GM18951 (cell line): ENCODE results near the gene SLC44A5.

ENCODE experiments used
- POLR2A ChIP-seq: IDR thresholded peaks from 4 replicates; pipeline ENCODE4 v1.6.1; 2011; ENCODE audit warnings: mild to moderate bottlenecking; ENCODE audit not compliant: insufficient read length, insufficient read depth; ENCODE audit errors: extremely low read depth
- in situ Hi-C: fragments of 300-500 bp; cut with MboI; formaldehyde crosslinking; loops from one replicate; pipeline ENCODE4 v1.12.0; 2022; ENCODE audit warnings: low sequenced_read_pairs, mixed read lengths, inconsistent platforms; ENCODE audit not compliant: unreplicated experiment

SLC44A5 gene

DNA sequence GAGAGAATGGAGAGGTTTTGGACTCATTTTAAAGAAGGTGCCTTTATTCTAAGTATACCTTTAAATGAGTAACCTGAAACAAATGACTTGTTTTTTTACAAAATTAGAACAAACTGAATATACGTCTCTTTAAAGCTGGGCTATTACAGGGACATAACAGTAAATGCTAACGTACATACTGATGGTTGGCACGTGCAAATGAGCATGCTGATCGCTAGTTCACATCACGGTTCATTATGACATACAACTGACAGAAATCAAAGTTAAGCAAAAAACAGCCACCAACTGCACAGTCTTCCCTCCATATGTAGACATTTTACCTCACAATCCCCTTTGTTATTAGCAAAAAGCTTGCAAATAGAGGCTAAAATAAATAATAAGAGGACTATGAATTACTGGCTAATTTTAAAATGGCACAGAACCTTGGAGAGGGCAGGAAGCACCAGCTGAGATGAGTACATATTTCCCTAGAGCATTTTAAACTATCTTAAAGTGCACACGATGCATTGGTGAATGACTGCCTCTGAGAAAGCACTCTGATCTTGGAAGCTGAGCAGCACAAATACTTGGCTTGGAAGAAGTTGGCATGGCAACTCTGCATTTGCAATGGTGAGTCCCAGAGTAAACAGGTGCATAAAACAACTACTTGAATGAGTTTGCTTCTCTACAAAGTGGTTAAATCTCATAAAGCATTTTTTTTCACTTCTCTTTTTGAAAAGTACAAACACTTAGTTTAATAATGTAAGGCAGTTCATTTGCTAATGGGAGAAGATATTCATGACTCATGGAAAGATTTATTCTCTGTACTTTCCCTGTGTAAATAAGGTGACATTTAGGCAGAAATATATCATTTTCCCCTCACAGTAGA lies 272.1 kb downstream of the SLC44A5 start:
- in situ Hi-C loops, result no loop called here
- TF ChIP-seq POLR2A, result no peak

DNA sequence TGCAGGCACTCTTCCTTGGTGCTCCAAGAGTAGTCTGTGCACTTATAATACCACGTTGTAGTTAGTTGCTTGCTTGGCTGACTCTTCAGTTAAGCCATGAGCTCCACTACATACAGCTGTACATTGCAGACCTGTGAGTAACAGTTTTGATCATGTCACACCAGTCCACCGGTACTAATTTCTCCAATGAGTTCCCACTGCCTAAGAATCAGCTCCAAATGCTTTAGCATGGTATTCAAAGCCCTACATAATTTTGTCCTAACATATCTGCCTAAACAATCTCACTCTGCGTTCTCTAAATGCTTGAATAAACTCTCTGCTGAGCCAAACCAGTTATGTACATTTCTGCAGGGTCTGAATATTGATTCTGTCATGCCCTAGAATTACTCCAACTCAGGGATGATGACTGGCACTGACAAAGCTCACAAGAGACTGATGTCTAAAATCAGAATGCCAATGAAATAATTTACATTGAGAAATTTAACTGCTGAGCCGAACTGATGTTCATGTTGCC lies 276.0 kb downstream of the SLC44A5 start:
- no peak for TF ChIP-seq POLR2A
- in situ Hi-C loops, result no loop called here

- in situ Hi-C loops, result no loop called here
- no peak for TF ChIP-seq POLR2A
Observed at GRCh38 chr1:75330624-75331023, 280.3 kb downstream of the SLC44A5 start.

DNA sequence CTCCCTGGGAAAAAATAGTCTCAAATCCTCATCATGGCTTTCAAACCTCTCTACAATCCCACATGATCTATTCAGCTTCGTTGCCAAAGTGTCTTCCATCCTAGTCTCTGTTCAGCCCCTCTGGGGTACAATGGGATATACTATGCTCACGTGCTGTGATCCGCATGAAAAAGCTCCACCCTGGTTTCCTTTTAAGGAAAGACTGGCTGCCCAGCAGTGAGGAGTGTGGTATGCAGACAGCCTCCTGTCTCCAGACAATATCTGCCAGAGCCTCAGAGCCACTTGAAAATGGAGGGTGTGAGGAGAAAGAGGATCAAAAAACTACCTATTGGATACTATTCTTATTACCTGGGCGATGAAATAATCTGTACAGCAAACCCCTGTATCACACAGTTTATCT lies 282.2 kb downstream of the SLC44A5 start:
- no peak for TF ChIP-seq POLR2A
- in situ Hi-C loops, result no loop called here

- TF ChIP-seq POLR2A, result no peak
- in situ Hi-C loops, result no loop called here
Observed at GRCh38 chr1:75327395-75327794, 283.5 kb downstream of the SLC44A5 start.

DNA sequence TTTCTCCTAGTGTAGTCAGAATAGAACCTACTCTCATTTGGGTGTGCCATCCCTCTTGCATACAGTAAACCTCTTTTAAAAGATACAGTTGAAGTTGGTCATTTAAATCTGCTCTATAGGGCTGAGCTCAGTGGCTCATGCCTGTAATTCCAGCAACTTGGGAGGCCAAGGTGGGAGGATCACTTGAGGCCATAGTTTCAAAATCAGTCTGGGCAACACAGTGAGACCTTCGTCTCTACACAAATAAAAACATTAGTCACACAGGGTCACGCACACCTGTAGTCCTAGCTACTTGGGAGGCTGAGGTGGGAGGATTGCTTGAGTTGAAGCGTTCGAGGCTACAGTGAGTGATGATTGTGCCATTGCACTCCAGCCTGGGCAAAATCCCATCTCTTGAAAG lies 292.9 kb downstream of the SLC44A5 start:
- no peak for TF ChIP-seq POLR2A
- in situ Hi-C loops, result no loop called here

- TF ChIP-seq POLR2A, result no peak
- in situ Hi-C loops, result no loop called here
Observed at GRCh38 chr1:75316230-75316629, 294.7 kb downstream of the SLC44A5 start.

GRCh38 chr1:75312620-75313019 lies 298.3 kb downstream of the SLC44A5 start:
- TF ChIP-seq POLR2A, result no peak
- in situ Hi-C loops, result no loop called here

DNA sequence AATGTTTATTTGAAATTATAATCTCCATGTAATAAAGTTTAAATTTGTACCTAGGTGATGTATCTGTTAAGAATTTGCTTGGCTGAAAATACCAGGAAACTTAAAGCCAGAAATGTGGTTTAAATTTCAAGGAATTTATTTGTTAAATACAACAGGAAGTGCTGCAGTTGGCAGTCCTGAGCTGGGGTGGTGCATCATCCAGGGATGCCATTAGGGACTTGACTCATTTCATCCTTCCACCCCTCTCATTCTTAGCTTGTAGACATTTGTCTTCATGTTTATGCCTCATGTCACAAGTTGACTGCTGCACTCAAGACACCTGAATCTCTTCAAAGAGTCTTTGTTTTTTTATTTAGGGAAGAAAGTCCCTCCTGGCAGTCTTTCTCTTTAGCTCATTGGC lies 300.8 kb downstream of the SLC44A5 start:
- in situ Hi-C loops, result no loop called here
- no peak for TF ChIP-seq POLR2A

- in situ Hi-C loops, result no loop called here
- no peak for TF ChIP-seq POLR2A
Observed at GRCh38 chr1:75308365-75308764, 302.5 kb downstream of the SLC44A5 start.

GRCh38 chr1:75305061-75305460 lies 305.9 kb downstream of the SLC44A5 start:
- TF ChIP-seq POLR2A, result no peak
- in situ Hi-C loops, result no loop called here

DNA sequence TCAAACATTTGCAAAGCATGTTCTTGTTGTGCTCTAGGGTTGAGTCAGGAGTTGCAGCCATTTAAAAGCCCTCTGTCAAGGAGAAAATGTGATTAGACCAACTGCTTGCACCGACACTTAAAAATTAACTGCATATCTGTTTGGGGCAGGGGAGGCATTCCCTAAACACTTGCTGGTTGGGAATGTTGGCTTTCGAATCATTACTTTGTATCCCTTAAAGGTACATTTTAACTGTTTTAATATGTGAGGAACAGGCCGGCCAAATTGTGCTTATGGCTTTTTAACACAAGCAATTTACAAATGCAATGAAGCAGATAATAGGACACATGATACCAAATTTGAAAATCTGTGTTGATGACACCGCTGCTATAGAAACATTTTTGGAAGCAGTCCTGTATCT lies 317.6 kb downstream of the SLC44A5 start:
- in situ Hi-C loops, result no loop called here
- no peak for TF ChIP-seq POLR2A

- no peak for TF ChIP-seq POLR2A
- in situ Hi-C loops, result no loop called here
Observed at GRCh38 chr1:75292013-75292412, 318.9 kb downstream of the SLC44A5 start.

DNA sequence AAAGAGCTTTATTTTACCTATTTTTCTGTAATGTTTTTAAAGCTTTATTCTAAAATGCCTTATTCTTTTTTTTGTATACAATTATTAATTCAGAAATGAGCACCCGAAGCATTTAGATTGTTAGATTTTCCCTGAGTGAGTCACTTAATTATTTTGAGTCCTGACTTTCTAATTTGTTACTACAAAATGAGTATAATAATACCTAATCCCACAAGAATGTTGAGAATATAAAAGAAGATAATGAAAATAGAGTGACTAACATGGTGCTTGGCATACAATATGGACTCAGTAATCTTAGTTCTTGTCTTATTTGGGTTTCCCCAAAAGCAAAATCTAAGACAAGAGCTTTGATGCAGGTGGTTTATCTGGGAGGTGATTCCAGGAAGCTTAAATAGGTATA lies 334.5 kb downstream of the SLC44A5 start:
- no peak for TF ChIP-seq POLR2A

DNA sequence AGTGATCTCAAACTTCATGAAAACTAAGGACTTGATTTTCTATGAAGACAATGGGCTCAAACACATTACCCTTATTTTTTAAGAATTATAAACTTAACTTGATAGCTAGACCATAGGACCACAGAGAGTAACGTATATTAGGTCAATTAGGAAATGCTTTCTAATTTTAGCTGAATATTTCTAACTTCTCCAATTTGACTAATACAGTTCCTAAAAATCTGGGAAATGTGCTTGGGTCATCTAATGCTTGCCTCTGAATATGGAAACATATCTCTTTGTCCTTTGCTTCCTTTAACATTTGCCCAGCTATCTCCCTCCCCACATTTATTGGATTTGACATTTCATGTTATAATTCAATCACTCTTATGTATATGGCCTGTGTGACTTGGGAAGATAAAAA lies 335.3 kb downstream of the SLC44A5 start:
- no peak for TF ChIP-seq POLR2A
- in situ Hi-C loops, result no loop called here

More for the DNA sequence above, 334.5 kb downstream of the SLC44A5 start:
- in situ Hi-C loops, result no loop called here
